A673 (cell line): ENCODE measurements around the gene PIK3AP1.

Source experiments
- EZH2 ChIP-seq: fragments of 200-600 bp; sonication (generic); IDR thresholded peaks from 2 replicates; pipeline ENCODE4 v1.6.1; 2017; ENCODE audit warnings: borderline replicate concordance, low read depth, mild to moderate bottlenecking, mixed read lengths, antibody characterized with exemption, low read length; ENCODE audit not compliant: poor library complexity, severe bottlenecking
- TF ChIP-seq, protein P1 (sequence below): fragments of 300-800, 200-600 bp; sonication (generic); conservative IDR thresholded peaks from 2 replicates; pipeline ENCODE4 v1.5.1; 2017; ENCODE audit warnings: low read depth, mild to moderate bottlenecking, antibody characterized with exemption, low read length, moderate library complexity, mixed read lengths

GRCh38 chr10:96608262-96608661, 112.1 kb downstream of the PIK3AP1 start:
- TF ChIP-seq, protein P1, sequence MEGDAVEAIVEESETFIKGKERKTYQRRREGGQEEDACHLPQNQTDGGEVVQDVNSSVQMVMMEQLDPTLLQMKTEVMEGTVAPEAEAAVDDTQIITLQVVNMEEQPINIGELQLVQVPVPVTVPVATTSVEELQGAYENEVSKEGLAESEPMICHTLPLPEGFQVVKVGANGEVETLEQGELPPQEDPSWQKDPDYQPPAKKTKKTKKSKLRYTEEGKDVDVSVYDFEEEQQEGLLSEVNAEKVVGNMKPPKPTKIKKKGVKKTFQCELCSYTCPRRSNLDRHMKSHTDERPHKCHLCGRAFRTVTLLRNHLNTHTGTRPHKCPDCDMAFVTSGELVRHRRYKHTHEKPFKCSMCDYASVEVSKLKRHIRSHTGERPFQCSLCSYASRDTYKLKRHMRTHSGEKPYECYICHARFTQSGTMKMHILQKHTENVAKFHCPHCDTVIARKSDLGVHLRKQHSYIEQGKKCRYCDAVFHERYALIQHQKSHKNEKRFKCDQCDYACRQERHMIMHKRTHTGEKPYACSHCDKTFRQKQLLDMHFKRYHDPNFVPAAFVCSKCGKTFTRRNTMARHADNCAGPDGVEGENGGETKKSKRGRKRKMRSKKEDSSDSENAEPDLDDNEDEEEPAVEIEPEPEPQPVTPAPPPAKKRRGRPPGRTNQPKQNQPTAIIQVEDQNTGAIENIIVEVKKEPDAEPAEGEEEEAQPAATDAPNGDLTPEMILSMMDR, result no peak
- TF ChIP-seq EZH2, result no peak
